NCI-H82 treated with DMSO at 0.1 percent for 48 hours (cell line): ENCODE results near the gene DCTN1.
"Not testable (repeated sequence)": the region's sequence is repeated elsewhere in the genome, so short reads cannot be mapped to it uniquely, and the experiment has no call there.

Source experiments
- DNase-seq: peaks from one replicate; lab custom pipeline; 2025; ENCODE audit not compliant: unreplicated experiment; lab: John Stamatoyannopoulos, UW

The DCTN1 gene

GRCh38 chr2:74372674-74373073 lies 7.4 kb downstream of the DCTN1 start:
- DNase-seq = no peak

DNA sequence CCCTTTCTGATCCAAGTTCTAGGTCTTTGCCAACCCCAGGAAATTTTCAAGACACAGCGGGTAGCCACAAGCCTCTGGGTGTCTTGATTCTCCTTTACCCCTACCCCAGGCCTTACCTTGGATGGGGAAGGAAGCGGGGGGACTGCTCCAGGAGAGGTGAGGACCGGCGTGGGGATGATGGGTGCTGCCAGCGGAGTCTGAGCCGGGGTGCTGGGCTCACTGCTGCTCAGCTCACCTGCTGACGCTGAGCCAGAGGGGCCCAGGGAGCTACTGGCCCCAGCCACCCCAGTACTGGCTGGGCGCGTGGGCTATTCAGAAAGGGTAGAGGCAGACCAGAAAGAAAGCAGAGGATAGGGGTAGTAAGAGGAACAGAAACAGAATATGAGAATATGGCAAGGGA lies 8.7 kb downstream of the DCTN1 start:
- no peak for DNase-seq

DNA sequence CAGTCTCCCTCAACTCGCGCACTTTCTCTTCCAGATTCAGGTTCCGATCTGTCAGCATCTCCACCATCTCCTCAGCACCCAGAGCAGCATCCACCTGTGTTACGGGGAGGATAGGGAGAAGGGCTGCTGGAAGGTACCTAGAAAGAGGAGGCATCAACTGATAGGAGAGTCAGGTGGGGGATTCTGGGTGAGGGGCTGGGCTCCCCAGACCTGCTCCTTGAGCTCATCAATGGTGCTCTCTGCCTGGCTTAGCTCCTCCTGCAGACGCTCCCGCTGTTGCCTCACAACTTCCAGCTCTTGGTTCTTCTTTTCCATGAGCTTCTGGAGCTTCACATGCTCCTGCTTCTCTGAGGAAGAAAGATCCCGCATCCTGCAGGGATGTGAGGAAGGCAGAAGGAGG lies 10.1 kb downstream of the DCTN1 start:
- DNase-seq = no peak

DNA sequence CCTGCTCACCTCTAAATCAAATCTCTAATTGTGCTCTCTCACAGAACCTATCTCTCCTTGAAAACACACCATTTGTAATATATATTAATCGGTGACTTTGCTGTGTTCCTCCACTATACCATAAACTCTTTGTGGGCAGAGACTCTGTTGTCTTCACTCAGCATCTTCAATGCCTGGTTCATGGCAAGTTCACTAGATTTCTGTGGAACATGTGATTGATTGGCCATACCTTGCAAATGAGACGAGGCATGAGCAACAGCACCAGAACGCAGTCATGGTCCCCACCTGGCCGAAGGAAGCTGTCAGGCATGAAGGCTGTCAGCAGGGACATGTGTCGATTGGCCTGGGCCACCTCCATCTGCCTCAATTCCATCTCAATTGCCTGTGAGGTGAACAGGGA lies 11.6 kb downstream of the DCTN1 start:
- DNase-seq = no peak

DNA sequence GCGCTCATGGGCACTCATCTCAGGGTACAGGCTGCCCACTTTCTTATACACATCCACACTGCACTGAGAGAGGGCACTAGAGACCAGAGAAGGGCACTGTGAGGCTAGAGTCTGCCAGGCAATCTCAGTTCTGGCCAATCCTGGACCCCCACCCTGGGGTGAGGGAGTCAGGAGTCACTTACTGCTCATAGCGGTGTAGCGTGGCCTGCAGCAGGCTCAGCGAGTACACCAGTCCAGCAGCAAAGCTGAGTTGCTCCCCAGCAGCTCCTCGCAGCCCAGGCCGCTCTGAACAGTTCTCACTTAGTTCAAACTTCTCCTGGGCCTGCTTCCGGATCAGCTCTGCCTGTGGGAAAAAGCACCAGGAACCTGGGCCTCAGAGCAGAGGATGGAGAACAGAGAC lies 12.3 kb downstream of the DCTN1 start:
- DNase-seq = no peak

DNA sequence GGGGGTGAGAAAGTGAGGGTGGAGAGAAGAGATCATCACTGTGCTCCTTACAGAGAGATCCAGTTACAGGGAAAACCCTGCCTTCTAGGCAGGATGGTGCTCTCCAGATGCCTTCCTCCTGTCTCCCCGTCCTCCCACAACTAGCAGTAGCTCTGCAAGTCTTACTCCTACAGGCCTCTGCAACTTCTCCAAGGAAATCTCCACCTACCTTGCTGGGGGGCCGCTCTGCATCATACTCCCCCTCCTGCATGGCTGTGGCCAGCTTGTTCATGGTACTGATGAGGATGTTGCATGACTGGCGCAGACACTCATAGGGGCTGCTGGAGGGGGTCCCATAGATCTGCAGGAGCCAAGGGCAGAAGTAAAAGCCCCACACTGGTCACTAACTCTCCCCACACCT lies 14.1 kb downstream of the DCTN1 start:
- no peak for DNase-seq

- no peak for DNase-seq
These were observed 15.3 kb downstream of the DCTN1 start for GRCh38 chr2:74364533-74365505.

- no peak for DNase-seq
These were observed 18.8 kb downstream of the DCTN1 start for GRCh38 chr2:74361327-74361726.

DNA sequence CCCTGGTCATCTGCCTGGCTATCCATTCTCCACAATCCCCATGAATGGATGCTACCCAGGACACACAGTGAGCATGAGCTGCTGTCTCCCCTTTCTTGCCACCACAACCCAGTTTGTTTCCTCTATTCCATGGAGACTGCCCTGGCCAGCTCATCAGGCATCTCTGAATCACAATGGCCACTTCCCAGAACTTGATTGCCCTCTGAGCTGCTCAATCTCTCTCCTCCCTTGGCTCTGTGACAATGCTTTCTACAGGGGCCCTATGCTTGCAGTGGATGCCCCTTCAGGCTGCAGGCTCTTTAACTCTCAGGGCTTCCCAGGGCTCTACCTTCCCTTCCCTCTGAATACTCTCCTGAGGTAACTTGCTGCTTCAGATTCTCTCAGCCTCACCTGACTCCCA lies 22.5 kb downstream of the DCTN1 start:
- DNase-seq = no peak

DNA sequence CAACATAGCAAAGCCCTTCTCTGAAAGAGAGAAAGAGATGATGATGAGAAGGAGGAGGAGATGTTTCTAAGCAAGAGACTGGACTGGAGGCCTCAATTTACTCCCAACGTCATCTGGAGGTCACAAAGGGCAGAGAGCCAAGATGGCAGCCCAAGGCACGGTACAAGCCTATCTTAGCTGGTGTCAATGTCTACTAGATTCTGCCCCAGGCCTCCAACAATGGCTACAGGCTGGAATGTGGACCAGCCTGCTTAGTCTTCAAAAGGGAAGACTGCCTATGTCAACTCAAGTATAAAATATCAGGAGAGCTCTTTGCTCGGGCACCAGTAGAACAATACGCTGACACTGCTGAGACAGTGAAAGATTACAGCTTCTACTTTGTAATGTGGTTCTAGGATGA lies 30.2 kb downstream of the DCTN1 start:
- DNase-seq = no peak

DNA sequence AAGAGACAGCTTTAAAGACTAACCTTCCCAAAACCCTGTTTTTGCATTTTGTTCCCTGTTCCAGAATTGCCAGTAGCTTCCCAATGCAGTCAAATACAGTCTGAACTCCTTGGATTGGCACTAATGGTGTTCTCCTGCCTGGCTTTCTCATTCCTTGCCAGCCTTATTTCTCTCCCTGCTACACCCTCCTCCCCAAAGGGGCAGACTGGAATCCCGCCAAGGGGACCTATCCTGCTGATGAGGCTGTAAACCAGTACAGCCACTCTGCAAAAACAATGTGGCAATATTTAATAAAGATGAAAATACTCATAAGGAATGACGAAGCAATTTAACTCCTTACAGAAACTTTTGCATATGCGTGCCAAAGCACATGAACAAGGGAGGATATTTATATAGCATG lies 32.4 kb downstream of the DCTN1 start:
- DNase-seq = no peak

DNA sequence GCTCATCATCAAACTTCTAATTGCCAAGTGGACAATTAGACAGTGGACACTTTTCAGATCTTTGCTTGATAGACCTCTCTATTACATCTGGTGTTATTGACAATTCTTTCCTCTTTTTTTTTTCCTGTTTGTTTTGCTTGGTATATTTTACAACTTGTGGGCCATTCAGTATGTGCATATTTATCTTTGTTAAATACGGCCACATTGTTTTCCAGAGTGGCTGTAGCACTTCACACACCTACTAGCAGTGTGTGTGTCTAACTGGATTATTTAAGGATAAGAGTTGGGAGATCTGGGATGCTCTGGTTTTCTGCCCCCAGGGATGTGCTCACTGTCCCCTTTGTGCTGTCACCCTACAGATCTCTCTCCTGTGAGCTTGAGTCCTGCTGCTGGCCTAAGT lies 32.8 kb downstream of the DCTN1 start:
- DNase-seq = no peak

DNA sequence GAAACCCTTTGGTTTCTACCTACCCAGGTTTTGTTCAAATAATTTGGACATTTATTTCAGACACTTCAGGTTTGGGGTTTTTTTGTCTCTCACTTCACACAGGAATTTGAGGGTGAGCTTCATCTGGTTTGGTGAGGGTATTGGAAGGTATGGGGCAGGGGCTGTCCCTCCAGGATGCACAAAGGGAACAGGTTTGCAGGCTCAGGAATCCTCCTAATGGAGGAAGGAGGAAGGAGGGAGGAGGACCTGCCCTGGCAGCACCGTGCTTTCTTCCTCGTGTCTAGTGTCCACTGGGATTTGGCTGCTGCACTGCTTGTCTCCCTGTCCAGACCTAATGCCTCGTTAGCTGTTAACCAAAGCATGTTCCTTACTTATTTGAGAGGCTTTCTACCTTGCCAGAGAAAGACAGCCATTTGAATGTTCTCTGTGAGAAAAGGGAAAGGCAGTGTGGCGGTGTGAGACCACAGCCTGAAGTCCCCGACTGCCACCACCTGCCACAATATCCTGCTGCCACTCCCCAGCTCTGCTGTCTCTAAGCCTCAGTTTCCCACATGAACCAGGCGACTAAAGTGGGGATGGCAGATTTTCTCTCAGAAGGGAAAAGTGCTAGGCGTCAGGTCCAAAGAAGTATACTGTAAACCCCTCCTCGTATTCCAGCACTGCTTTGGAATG lies 34.7 kb downstream of the DCTN1 start:
- no peak for DNase-seq

DNA sequence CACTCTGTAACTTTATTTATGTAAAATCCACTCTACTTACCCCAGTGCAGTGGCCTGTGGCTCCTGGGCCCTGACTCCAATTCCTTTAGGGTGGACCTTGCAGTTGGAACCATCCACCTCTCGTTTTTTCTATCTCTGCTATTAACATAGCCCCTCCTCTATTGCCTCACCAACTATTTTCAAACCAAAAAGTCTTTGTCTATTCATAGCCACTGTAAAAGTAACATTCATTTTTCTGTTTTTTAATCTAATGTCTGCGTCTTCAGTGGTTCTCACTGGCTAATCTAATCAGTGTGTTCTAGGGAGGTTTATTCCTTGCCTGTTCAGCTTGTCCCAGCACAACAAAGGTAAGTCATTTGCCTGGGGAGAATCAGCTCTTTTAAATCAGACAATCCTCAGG lies 36.8 kb downstream of the DCTN1 start, which contains the start of gene SLC4A5:
Gene SLC4A5 (minus strand): TSS at position 101 of the 400 bp plus-strand sequence. CDS start 28,393 bp downstream, outside the sequence.
- no peak for DNase-seq

- not testable (repeated sequence) for DNase-seq
These were observed 43.9 kb downstream of the DCTN1 start for GRCh38 chr2:74336227-74336626.

DNA sequence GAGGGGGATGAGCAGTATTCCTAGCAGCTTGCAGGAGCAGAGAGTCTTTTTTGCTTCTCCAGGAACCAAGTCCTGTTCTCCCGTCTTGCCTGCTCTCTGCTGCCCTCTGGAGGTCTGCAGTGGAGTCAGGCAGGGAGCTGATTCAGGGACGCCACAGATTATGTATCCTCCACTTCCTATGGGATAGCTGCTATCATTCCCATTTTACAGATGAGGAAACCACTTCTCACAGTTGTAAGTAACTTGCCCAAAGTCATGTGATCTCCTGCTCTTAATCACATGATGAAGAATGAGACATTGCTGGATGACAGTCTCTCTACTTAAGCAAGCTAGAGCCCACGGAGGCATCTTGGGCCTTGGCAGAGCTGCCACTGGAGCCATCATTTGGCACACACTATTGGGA lies 45.2 kb downstream of the DCTN1 start:
- peak; percentile 37 for DNase-seq

DNA sequence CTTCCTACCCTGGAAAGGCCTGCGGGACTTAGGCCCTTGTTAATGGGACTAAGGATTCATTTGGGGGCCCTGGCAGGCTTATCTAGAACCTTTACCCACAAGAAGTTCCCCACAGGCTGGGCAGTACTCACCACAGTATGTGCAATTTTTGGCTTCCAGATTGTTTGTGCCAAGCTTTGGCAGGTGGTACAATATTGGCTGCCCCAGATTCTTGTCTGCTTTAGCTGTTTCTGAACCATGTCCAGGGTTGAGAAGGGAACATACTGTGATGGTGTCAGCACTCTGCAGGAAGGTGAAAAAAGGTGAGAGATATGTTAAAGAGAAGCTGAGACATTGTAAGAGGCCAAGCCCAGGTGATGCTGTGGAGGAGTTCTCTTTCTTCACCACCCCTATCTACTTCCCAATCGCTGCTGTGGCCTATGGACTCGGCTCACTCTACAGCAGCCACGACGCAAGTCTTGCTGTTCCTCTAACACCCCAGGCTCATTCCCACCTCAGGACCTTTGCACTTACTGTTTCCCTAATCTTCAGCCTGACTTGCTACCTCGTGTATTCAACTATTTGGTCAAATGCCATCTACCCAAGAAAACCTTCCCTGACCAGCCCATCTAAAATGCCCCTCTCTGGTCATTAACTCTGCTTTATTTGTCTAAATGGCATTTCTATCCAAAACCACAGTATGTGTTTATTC lies 46.1 kb downstream of the DCTN1 start:
- DNase-seq = no peak

DNA sequence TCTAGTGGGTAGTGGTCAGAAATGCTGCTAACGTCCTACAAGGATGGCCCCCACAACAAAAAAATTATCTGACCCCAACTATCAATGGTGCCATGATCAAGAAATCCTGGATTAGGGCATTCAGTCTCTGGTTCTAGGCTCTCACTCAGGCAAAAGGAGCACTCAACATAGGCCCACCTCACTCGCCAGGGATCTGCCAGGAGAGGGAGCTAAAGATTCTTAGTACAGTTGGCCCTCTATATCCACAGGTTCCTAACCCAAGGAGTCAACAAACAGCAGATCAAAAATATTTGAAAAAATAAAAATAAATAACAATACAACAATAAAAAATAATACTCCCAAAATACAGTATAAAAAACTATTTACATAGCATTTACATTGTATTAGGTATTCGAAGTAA lies 46.9 kb downstream of the DCTN1 start:
- peak; percentile 24 for DNase-seq

DNA sequence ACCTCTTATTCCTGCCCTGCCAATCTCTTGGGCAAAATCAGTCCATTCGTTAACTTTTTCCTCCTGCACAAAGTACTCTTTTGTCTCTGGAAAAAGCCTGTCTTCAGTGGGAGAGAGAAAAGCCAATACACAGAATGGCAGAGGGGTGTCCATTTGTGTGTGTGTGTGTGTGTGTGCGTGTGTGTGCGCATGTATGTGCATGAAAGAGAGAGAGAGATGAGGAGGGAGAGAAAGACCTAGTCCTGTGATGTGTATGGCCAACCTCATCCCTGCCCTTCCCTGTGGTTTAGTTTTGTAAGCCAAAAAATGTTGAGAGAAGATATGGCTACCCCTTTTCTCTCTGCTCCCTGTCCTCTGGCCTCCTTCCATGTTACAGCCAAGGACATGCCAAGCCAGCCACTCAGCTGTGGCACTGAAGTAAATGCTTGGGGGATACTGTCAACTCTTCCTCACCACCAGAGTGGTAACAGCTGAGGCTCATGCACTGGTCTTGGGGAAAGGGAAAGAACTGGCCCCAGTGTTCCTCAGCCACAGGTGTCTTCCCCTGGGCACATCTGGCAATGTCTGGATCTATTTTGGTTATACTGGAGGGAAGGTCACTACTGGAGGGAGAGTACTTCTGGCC lies 47.4 kb downstream of the DCTN1 start:
- no peak for DNase-seq

- no peak for DNase-seq
These were observed 51.5 kb downstream of the DCTN1 start for GRCh38 chr2:74328573-74328972.

GRCh38 chr2:74328074-74328473 lies 52.0 kb downstream of the DCTN1 start:
- DNase-seq = no peak
